ENCODE results near the gene C9orf43.

DNA sequence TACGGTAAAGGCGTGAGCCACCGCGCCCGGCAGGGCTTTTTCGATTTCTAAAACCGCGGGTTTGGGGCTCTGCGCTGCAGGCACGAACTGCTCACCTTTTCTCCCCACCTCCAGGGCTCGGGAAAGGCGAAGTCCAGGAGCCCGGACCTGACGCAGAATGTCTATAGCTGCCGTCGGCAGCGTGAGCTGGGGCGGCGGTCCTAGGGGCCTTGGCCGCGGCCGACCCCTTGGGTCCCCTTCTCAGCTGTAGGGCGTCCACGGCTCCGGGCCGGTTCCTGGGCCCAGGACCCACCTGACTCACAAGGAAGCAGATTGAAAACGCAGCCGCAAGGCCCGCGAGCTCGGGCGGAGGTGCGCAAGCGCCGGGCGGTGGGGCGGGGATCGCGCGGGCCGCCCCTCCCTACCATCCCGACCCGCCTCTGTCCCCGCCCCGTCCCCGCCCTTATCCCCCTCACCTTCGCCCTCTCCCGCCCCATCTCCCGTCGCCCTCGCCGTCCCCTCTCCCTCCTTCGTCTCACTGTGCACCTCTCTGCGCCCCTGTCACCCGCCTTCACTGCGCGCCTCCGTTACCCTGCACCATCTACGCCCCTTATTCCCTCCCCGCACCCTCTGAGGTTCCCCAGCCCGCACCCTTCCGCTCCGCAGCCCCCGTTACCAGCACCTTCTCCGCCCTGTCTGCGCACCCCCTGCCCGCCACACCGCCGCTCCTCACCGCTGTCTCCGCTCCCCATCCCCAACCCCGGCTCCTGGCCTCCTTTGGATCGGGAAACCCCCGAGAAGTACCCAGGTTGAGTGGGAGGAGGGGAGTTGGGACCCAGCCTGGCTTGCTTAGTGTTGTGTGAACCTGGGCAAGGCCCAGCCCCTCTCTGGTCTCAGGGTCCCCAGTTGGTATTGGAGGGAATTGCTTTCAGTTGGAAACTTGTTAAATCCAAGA is 33.6 kb upstream of the C9orf43 start, which contains the start of gene HDHD3:
- no peak for TF ChIP-seq CHD4 (IDR thresholded peaks at IDR 0.05; ENCODE audit: borderline replicate concordance)
- TF ChIP-seq, protein P1, sequence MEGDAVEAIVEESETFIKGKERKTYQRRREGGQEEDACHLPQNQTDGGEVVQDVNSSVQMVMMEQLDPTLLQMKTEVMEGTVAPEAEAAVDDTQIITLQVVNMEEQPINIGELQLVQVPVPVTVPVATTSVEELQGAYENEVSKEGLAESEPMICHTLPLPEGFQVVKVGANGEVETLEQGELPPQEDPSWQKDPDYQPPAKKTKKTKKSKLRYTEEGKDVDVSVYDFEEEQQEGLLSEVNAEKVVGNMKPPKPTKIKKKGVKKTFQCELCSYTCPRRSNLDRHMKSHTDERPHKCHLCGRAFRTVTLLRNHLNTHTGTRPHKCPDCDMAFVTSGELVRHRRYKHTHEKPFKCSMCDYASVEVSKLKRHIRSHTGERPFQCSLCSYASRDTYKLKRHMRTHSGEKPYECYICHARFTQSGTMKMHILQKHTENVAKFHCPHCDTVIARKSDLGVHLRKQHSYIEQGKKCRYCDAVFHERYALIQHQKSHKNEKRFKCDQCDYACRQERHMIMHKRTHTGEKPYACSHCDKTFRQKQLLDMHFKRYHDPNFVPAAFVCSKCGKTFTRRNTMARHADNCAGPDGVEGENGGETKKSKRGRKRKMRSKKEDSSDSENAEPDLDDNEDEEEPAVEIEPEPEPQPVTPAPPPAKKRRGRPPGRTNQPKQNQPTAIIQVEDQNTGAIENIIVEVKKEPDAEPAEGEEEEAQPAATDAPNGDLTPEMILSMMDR (IDR thresholded peaks at IDR 0.05): no peak
- TF ChIP-seq HOXA7 (CRISPR knock-in tag; IDR thresholded peaks at IDR 0.05): no peak
- TF ChIP-seq POLR2A (IDR thresholded peaks at IDR 0.05; ENCODE audit: low read length): peak; percentile 82
- TF ChIP-seq BHLHE40 (IDR thresholded peaks at IDR 0.05; ENCODE audit: low read depth, low read length): no peak
- TF ChIP-seq MAFK (IDR thresholded peaks at IDR 0.05; ENCODE audit: partially characterized antibody): no peak
- TF ChIP-seq HDAC2 (IDR thresholded peaks at IDR 0.05): no peak
- TF ChIP-seq, protein P2, sequence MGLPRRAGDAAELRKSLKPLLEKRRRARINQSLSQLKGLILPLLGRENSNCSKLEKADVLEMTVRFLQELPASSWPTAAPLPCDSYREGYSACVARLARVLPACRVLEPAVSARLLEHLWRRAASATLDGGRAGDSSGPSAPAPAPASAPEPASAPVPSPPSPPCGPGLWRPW (IDR thresholded peaks at IDR 0.05): no peak
- TF ChIP-seq, protein P3, sequence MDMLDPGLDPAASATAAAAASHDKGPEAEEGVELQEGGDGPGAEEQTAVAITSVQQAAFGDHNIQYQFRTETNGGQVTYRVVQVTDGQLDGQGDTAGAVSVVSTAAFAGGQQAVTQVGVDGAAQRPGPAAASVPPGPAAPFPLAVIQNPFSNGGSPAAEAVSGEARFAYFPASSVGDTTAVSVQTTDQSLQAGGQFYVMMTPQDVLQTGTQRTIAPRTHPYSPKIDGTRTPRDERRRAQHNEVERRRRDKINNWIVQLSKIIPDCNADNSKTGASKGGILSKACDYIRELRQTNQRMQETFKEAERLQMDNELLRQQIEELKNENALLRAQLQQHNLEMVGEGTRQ (IDR thresholded peaks at IDR 0.05): no peak
- TF ChIP-seq JUNB (IDR thresholded peaks at IDR 0.05): no peak
- no peak for TF ChIP-seq POLR2AphosphoS2 (conservative IDR thresholded peaks at IDR 0.05; ENCODE audit: low read length)
- TF ChIP-seq CHD2 (IDR thresholded peaks at IDR 0.05; ENCODE audit: low read length, partially characterized antibody): no peak
- TF ChIP-seq RNF2 (IDR thresholded peaks at IDR 0.05; ENCODE audit: borderline replicate concordance, low read depth): no peak
- no peak for TF ChIP-seq RAD21 (conservative IDR thresholded peaks at IDR 0.05 in 1 of 2, IDR thresholded peaks at IDR 0.05 in 1 of 2)

Measured in A549 (cell line).